GM19324 (cell line): ENCODE measurements around the gene ZNF236.

Experiments
- ATAC-seq: cut with Tn5 transposase; IDR thresholded peaks from one replicate; pipeline ENCODE4 v1.9.1; 2021; ENCODE audit warnings: mild to moderate bottlenecking, moderate library complexity; ENCODE audit not compliant: unreplicated experiment, low FRiP score

ZNF236 gene

GRCh38 chr18:76819411-76820136 lies 2.8 kb upstream of the ZNF236 start:
- ATAC-seq, result no peak

GRCh38 chr18:76821356-76821874 lies 942 bp upstream of the ZNF236 start:
- ATAC-seq, result no peak

- peak; percentile 55 for ATAC-seq
Observed at GRCh38 chr18:76821875-76822505, 367 bp upstream of the ZNF236 start.

- no peak for ATAC-seq
Observed at GRCh38 chr18:76823161-76823538, 793 bp downstream of the ZNF236 start.

- no peak for ATAC-seq
Observed at GRCh38 chr18:76823587-76824011, 1.2 kb downstream of the ZNF236 start.

- ATAC-seq, result no peak
Observed at GRCh38 chr18:76824145-76824676, 1.9 kb downstream of the ZNF236 start.

- no peak for ATAC-seq
Observed at GRCh38 chr18:76824754-76825153, 2.4 kb downstream of the ZNF236 start.

GRCh38 chr18:76827205-76828200 lies 5.1 kb downstream of the ZNF236 start:
- no peak for ATAC-seq

GRCh38 chr18:76834379-76834778 lies 12.0 kb downstream of the ZNF236 start:
- no peak for ATAC-seq

- no peak for ATAC-seq
Observed at GRCh38 chr18:76835380-76835779, 13.0 kb downstream of the ZNF236 start.

GRCh38 chr18:76837071-76837470 lies 14.7 kb downstream of the ZNF236 start:
- ATAC-seq, result no peak

GRCh38 chr18:76838182-76838581 lies 15.8 kb downstream of the ZNF236 start:
- no peak for ATAC-seq

- ATAC-seq, result no peak
Observed at GRCh38 chr18:76839086-76839794, 16.9 kb downstream of the ZNF236 start.

GRCh38 chr18:76842837-76843530 lies 20.6 kb downstream of the ZNF236 start:
- no peak for ATAC-seq

- no peak for ATAC-seq
Observed at GRCh38 chr18:76844144-76844543, 21.8 kb downstream of the ZNF236 start.

- no peak for ATAC-seq
Observed at GRCh38 chr18:76844742-76845477, 22.6 kb downstream of the ZNF236 start.

- ATAC-seq, result no peak
Observed at GRCh38 chr18:76846217-76846616, 23.9 kb downstream of the ZNF236 start.

GRCh38 chr18:76847916-76848315 lies 25.6 kb downstream of the ZNF236 start:
- no peak for ATAC-seq

- ATAC-seq, result no peak
Observed at GRCh38 chr18:76850112-76850511, 27.8 kb downstream of the ZNF236 start.
